HepG2 (cell line): ENCODE data around the gene ANKIB1. TPM values are rescaled to one million over a fixed set of nuclear protein-coding genes. Genes with fewer than 3 reads are reported as not detected.

ENCODE experiments used
- AKNA ChIP-seq: sonication (generic); formaldehyde crosslinking; IDR thresholded peaks from 2 replicates; pipeline ENCODE4 v1.4.0; 2020; ENCODE audit warnings: missing genetic modification reagents, borderline replicate concordance
- ARNT2 ChIP-seq: sonication (generic); formaldehyde crosslinking; IDR thresholded peaks from 2 replicates; pipeline ENCODE4 v1.8.0; 2022; ENCODE audit warnings: mild to moderate bottlenecking, low read depth, missing genetic modification reagents, moderate library complexity
- CSRNP2 ChIP-seq: sonication (generic); formaldehyde crosslinking; conservative IDR thresholded peaks from 2 replicates; pipeline ENCODE4 v1.8.0; 2022; ENCODE audit warnings: low read depth, missing genetic modification reagents
- ELK4 ChIP-seq: sonication (generic); formaldehyde crosslinking; IDR thresholded peaks from 2 replicates; pipeline ENCODE4 v1.9.0; 2021; ENCODE audit warnings: missing genetic modification reagents, borderline replicate concordance
- GTF2F1 ChIP-seq: fragments of 150-350 bp; IDR thresholded peaks from 2 replicates; pipeline ENCODE4 v1.6.1; 2014; ENCODE audit warnings: low read length
- MTERF4 ChIP-seq: sonication (generic); formaldehyde crosslinking; IDR thresholded peaks from 2 replicates; pipeline ENCODE4 v1.8.0; 2023; ENCODE audit warnings: mild to moderate bottlenecking, missing genetic modification reagents
- MTF1 ChIP-seq: sonication (generic); formaldehyde crosslinking; IDR thresholded peaks from 2 replicates; pipeline ENCODE4 v1.5.0; 2020; ENCODE audit warnings: missing genetic modification reagents
- NKX3-1 ChIP-seq: sonication (generic); formaldehyde crosslinking; IDR thresholded peaks from 2 replicates; pipeline ENCODE4 v1.5.0; 2020; ENCODE audit warnings: missing genetic modification reagents
- PRDM4 ChIP-seq: sonication (generic); formaldehyde crosslinking; IDR thresholded peaks from 2 replicates; pipeline ENCODE4 v1.9.0; 2021; ENCODE audit warnings: missing genetic modification reagents, borderline replicate concordance
- ZC3H13 ChIP-seq: sonication (generic); formaldehyde crosslinking; IDR thresholded peaks from 2 replicates; pipeline ENCODE4 v1.8.1; 2023; ENCODE audit warnings: mild to moderate bottlenecking, missing genetic modification reagents, moderate library complexity
- ZNF101 ChIP-seq: sonication (generic); formaldehyde crosslinking; IDR thresholded peaks from 2 replicates; pipeline ENCODE4 v1.4.0; 2020; ENCODE audit warnings: mild to moderate bottlenecking, low read depth, missing genetic modification reagents, borderline replicate concordance
- ZNF260 ChIP-seq: sonication (generic); formaldehyde crosslinking; IDR thresholded peaks from 2 replicates; pipeline ENCODE4 v1.4.0; 2020; ENCODE audit warnings: missing genetic modification reagents, low read depth, mild to moderate bottlenecking, borderline replicate concordance
- ZNF296 ChIP-seq: sonication (generic); formaldehyde crosslinking; conservative IDR thresholded peaks from 2 replicates; pipeline ENCODE4 v1.5.0; 2020; ENCODE audit warnings: mild to moderate bottlenecking, missing genetic modification reagents
- ZNF660 ChIP-seq: sonication (generic); formaldehyde crosslinking; IDR thresholded peaks from 2 replicates; pipeline ENCODE4 v1.5.1; 2020; ENCODE audit warnings: mild to moderate bottlenecking, low read depth, missing genetic modification reagents, borderline replicate concordance
- polyA plus RNA-seq, 8 experiments: library from polyadenylated mRNA; depleted of rRNA in 3 of 8; stranded (reverse) in 7 of 8; unstranded in 1 of 8; fragments of >200 nt; fragmentation: Illumina TruSeq in 4 of 8; extraction: Trizol in 4 of 8; gene quantifications; 2 replicates each; pipeline versions ENCODE4 v1.2.1 to v1.2.3, GENCODE V29; 2011 to 2016; ENCODE audit warnings: low read depth in 4 of 8, missing spikeins in 1 of 8, mixed read lengths in 1 of 8; ENCODE audit not compliant: insufficient read depth in 1 of 8
- total RNA-seq, 5 experiments: library from RNA; depleted of rRNA; stranded (reverse); fragments of >200 nt; fragmentation: Illumina TruSeq; extraction: Trizol; gene quantifications; 2 replicates each; pipeline ENCODE4 v1.2.3, GENCODE V29; 2016; ENCODE audit warnings: low read depth in 1 of 5

The ANKIB1 gene
- total and polyA plus RNA-seq, 2 of the 13 experiments (the other 11 are each of a cell fraction or from before 2014, with no cell fraction given) = 28.7 to 29.6 TPM

GRCh38 chr7:92448205-92448747 is 202.5 kb downstream of the ANKIB1 start (continued):
- TF ChIP-seq ZC3H13 (no peak), ELK4 (no peak), MTF1 (no peak), ZNF260 (CRISPR knock-in tag) (no peak), GTF2F1 (no peak), ARNT2 (CRISPR knock-in tag) (no peak), ZNF101 (CRISPR knock-in tag) (no peak), NKX3-1 (CRISPR knock-in tag) (no peak; the same call in 1 of the 2 replicates), ZNF660 (no peak), MTERF4 (no peak), CSRNP2 (CRISPR knock-in tag) (no peak), PRDM4 (CRISPR knock-in tag) (no peak), AKNA (no peak), ZNF296 (CRISPR knock-in tag) (no peak)
